PC-3 (cell line): ENCODE data around the gene COLEC11. TPM values are rescaled to one million over a fixed set of nuclear protein-coding genes. Genes with fewer than 3 reads are reported as not detected.

ENCODE experiments used
- ATAC-seq: fragments of 200-7000 bp; cut with Tn5 transposase; 2 replicates; pipeline ENCODE4 v1.9.1; 2020; ENCODE audit warnings: mild to moderate bottlenecking, moderate library complexity
- BruUV-seq: library from RNA; stranded (reverse); fragments of 400-500 nt; replicated peaks from 2 replicates; lab custom pipeline; 2021; lab: Mats Ljungman, UMichigan
- CTCF ChIA-PET: fragments of 300-600 bp; sonication (Branson Sonifier 250); formaldehyde crosslinking; loops from one replicate; lab custom pipeline; 2022; ENCODE audit warnings: antibody characterized with exemption; lab: Charles Lee
- POLR2A ChIA-PET: fragments of 300-600 bp; sonication (Branson Sonifier 250); formaldehyde crosslinking; loops from one replicate; lab custom pipeline; 2022; ENCODE audit warnings: antibody characterized with exemption; ENCODE audit not compliant: unreplicated experiment; lab: Charles Lee
- DNase-seq: peaks from one replicate; pipeline ENCODE4 v3.0.0-alpha.2; 2015
- H2AFZ ChIP-seq: fragments of 300-600 bp; sonication (generic); 2 replicates; pipeline ENCODE4 v1.6.0; 2016; ENCODE audit warnings: antibody characterized with exemption, low read length
- H3F3A ChIP-seq: fragments of 300-600 bp; sonication (generic); one replicate; pipeline ENCODE4 v1.6.0; 2017; ENCODE audit warnings: antibody characterized with exemption, low read length, control low read depth, mild to moderate bottlenecking; ENCODE audit not compliant: unreplicated experiment
- H3K27ac ChIP-seq: fragments of 300-600 bp; sonication (generic); 2 replicates; pipeline ENCODE4 v1.5.1; 2016; ENCODE audit warnings: mild to moderate bottlenecking, low read length
- H3K27me3 ChIP-seq: fragments of 300-600 bp; sonication (generic); 2 replicates; pipeline ENCODE4 v1.6.1; 2016; ENCODE audit warnings: low read length, mixed read lengths
- H3K36me3 ChIP-seq: fragments of 300-600 bp; sonication (generic); 2 replicates; pipeline ENCODE4 v1.6.1; 2016; ENCODE audit warnings: low read depth, mixed run types, low read length, mixed read lengths
- H3K4me1 ChIP-seq: fragments of 300-600 bp; sonication (generic); 2 replicates; pipeline ENCODE4 v1.5.1; 2016; ENCODE audit warnings: low read length; ENCODE audit not compliant: insufficient read depth
- H3K4me2 ChIP-seq: fragments of 300-600 bp; sonication (generic); 2 replicates; pipeline ENCODE4 v1.6.0; 2016; ENCODE audit warnings: low read length
- H3K4me3 ChIP-seq: fragments of 300-600 bp; sonication (generic); 2 replicates; pipeline ENCODE4 v1.5.1; 2016; ENCODE audit warnings: mild to moderate bottlenecking, low read length, mixed read lengths
- H3K79me2 ChIP-seq: fragments of 300-600 bp; sonication (generic); 2 replicates; pipeline ENCODE4 v1.6.1; 2017; ENCODE audit warnings: low read length, mixed read lengths
- H3K9ac ChIP-seq: fragments of 300-600 bp; sonication (generic); 2 replicates; pipeline ENCODE4 v1.6.0; 2016; ENCODE audit warnings: mild to moderate bottlenecking, low read length
- H3K9me2 ChIP-seq: fragments of 300-600 bp; sonication (generic); replicated peaks from 2 replicates; pipeline ENCODE4 v1.6.1; 2016; ENCODE audit warnings: mixed run types, low read length, mixed read lengths
- H3K9me3 ChIP-seq: fragments of 300-600 bp; sonication (generic); 2 replicates; pipeline ENCODE4 v1.6.1; 2016; ENCODE audit warnings: low read length, mixed read lengths
- H4K20me1 ChIP-seq: fragments of 300-600 bp; sonication (generic); 2 replicates; pipeline ENCODE4 v1.6.1; 2016; ENCODE audit warnings: low read length, mixed read lengths
- CTCF ChIP-seq: fragments of 300-600 bp; sonication (generic); conservative IDR thresholded peaks from 2 replicates; pipeline ENCODE4 v1.5.1; 2017; ENCODE audit warnings: antibody characterized with exemption, low read depth, mild to moderate bottlenecking, low read length
- EZH2 ChIP-seq: fragments of 300-600 bp; sonication (generic); IDR thresholded peaks from one replicate; pipeline ENCODE4 v1.6.1; 2017; ENCODE audit warnings: antibody characterized with exemption, mild to moderate bottlenecking, low read length; ENCODE audit not compliant: unreplicated experiment
- EZH2phosphoT487 ChIP-seq: fragments of 300-600 bp; sonication (generic); IDR thresholded peaks from 2 replicates; pipeline ENCODE4 v1.6.1; 2018; ENCODE audit warnings: mild to moderate bottlenecking, antibody characterized with exemption, low read length, borderline replicate concordance
- intact Hi-C: fragments of 100-400 bp; cut with micrococcal nuclease; formaldehyde crosslinking; loops from 2 replicates; pipeline ENCODE4 v1.9.0; 2023
- total RNA-seq: library from RNA; depleted of rRNA; stranded (reverse); fragments of >200 nt; gene quantifications from 2 replicates; pipeline ENCODE4 v1.2.3, GENCODE V29; 2014

Gene COLEC11
- total RNA-seq, 1 experiment from 2014 or later, result 0.44 TPM

DNA sequence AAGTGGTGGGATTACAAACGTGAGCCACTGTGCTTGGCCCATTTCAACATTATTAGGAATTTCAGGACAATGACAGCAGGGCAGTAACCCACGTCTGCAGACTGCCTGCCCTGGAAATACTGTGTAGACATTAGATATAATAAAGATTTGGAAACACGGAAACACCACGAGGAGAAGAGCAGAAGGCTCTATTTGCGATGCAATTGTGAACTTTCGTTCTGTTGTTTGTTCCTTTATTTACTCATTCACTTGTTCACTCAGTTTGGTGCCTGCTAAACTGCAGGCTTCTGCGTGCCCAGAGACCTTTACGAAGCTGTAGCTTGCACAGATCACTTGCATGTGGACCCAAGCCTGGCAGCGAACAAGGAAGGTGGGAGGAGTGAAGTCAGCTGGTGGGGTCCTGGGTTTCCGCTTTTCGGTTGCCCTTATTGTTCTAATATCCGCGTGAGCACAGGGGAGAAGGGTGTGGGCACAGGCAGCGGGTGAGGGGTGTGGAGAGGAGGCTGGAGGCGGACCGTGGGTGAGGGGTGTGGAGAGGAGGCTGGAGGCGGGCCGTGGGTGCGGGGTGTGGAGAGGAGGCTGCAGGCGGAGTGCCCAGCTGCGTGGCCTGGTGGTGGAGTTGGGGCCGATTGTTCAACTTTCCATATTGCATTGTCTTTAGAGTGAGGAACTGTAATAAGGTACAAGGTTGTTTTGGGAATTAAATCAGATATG is 3.4 kb downstream of the COLEC11 start:
- intact Hi-C loops, result no loop called here

DNA sequence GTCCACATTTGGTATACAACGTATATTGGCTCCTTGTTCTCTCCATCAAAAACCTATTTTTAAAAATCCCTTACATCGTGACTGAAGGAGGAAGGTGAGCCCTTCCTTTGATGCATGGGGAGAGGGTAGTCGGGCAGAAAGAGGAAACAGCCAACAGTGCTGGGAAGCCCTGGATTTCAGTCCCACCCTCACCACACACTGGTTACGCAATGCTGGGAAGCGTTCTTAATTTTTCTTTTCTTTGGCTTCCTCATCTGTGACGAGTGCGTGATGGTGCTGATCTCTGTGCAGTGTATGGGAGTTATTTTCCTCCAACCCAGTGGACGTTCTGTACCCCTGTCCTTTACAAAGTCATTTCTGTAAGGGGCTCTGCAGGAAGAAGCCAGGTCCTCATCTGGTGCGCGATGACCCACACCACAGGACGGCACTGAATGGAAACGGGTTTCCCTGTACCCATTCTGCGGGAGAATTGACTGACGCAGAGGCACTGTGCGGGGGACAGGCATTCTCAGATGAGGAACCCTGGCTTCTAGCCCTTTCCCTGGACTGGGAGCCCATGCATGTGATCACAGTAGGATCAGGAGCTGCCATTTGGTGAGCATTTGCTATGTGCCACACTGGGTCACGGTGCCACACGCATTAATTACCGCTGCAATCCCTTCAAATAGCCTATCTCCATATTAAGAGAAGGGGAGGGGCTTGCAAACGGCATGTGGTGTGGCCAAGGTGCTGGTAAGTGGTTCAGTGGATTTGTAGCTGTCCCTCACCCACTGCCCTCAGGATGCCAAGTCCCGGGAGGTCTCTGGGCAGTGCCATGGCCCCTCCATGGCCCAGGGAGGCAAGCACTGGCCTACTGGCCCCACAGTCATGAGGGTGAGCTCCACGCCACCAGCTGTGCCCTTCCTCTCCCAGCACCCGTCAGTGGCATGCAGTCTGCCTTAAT is 4.3 kb downstream of the COLEC11 start:
- Histone ChIP-seq H4K20me1 (no peaks in the 10 kb centered on the region), H3K79me2 (no peaks in the 10 kb centered on the region), H3K27me3 (no peaks in the 10 kb centered on the region), H3F3A (no peaks in the 10 kb centered on the region), H3K9me2 (no peaks in the 10 kb centered on the region), H3K36me3 (no peaks in the 10 kb centered on the region), H3K4me1 (no peaks in the 10 kb centered on the region), H3K9me3 (no peaks in the 10 kb centered on the region), H3K9ac (no peak overlapping the region), H3K4me3 (no peak overlapping the region), H3K4me2 (no peak overlapping the region), H2AFZ (no peak overlapping the region), H3K27ac (no peak overlapping the region)
- ATAC-seq (no peak), DNase-seq (no peak)
- intact Hi-C loops, result no loop called here
- TF ChIP-seq EZH2 (no peak), CTCF (no peak), EZH2phosphoT487 (no peak)
- ChIA-PET POLR2A (no interaction called here), CTCF (no interaction called here)
- BruUV-seq, result no TSS peak

More for the DNA sequence above, 3.4 kb downstream of the COLEC11 start:
- Histone ChIP-seq H3K9me3 (no peaks in the 10 kb centered on the region), H3K27ac (no peak overlapping the region), H2AFZ (no peak overlapping the region), H3K27me3 (no peaks in the 10 kb centered on the region), H3K4me3 (no peak overlapping the region), H3K36me3 (no peaks in the 10 kb centered on the region), H3K9ac (no peak overlapping the region), H3K9me2 (no peaks in the 10 kb centered on the region), H3K4me2 (no peak overlapping the region), H4K20me1 (no peaks in the 10 kb centered on the region), H3K79me2 (no peaks in the 10 kb centered on the region), H3K4me1 (no peaks in the 10 kb centered on the region), H3F3A (no peaks in the 10 kb centered on the region)
- ATAC-seq (no peak), DNase-seq (no peak)
- no TSS peak for BruUV-seq
- TF ChIP-seq EZH2phosphoT487 (no peak), EZH2 (no peak), CTCF (no peak)
- CTCF ChIA-PET, result no interaction called here
- POLR2A ChIA-PET, result no interaction called here
